Measurements from ENCODE around the gene ATP6V0D1. TPM values are rescaled to one million over a fixed set of nuclear protein-coding genes. Genes with fewer than 3 reads are reported as not detected.

Gene ATP6V0D1
- total and polyA plus RNA-seq, 9 donors: 32.5 to 113 (median 63.0) TPM

- no peak for DNase-seq
- Histone ChIP-seq H3K9me3 (no peaks in the 10 kb centered on the region), H3K36me3 (no peaks in the 10 kb centered on the region), H3K4me1 (ENCODE audit: insufficient read depth) (no peaks in the 10 kb centered on the region), H3K4me3 (no peak overlapping the region), H3K27me3 (no peaks in the 10 kb centered on the region), H3K27ac (no peak overlapping the region)
- TF ChIP-seq POLR2A (IDR thresholded peaks at IDR 0.05) (no peak), EP300 (IDR thresholded peaks at IDR 0.05) (no peak), CTCF (IDR thresholded peaks at IDR 0.05) (no peak)
- intact Hi-C loops (cut with DNase I): no loop called here
- 82 to 90% (median 88%) methylated on average over 4 of the region's 4 CpGs for WGBS, 3 donors
These were observed 28.1 kb upstream of the ATP6V0D1 start for GRCh38 chr16:67509016-67509415.

- Histone ChIP-seq H3K27ac (no peak overlapping the region), H3K27me3 (no peaks in the 10 kb centered on the region), H3K9me3 (no peaks in the 10 kb centered on the region), H3K36me3 (no peaks in the 10 kb centered on the region), H3K4me1 (ENCODE audit: insufficient read depth) (no peaks in the 10 kb centered on the region), H3K4me3 (no peak overlapping the region)
- no peak for TF ChIP-seq POLR2A (IDR thresholded peaks at IDR 0.05)
- intact Hi-C loops (cut with DNase I): no loop called here
- no peak for DNase-seq
- 71 to 76% (median 75%) methylated on average over 8 of the region's 8 CpGs for WGBS, 3 donors
These were observed 25.5 kb upstream of the ATP6V0D1 start for GRCh38 chr16:67506468-67506867.

- intact Hi-C loops (cut with DNase I): no loop called here
- no peak overlapping the region for H3K27ac ChIP-seq
- no peaks in the 10 kb centered on the region for H3K27me3 ChIP-seq
- no peaks in the 10 kb centered on the region for H3K36me3 ChIP-seq
- H3K4me3 ChIP-seq: no peak overlapping the region
- DNase-seq: no peak
- H3K4me1 ChIP-seq (ENCODE audit: insufficient read depth): no peaks in the 10 kb centered on the region
- TF ChIP-seq POLR2A (IDR thresholded peaks at IDR 0.05) (no peak), CTCF (IDR thresholded peaks at IDR 0.05) (no peak), EP300 (IDR thresholded peaks at IDR 0.05) (no peak)
- no peaks in the 10 kb centered on the region for H3K9me3 ChIP-seq
- 68 to 78% (median 74%) methylated on average over 9 of the region's 9 CpGs for WGBS, 3 donors
These were observed 23.4 kb upstream of the ATP6V0D1 start for GRCh38 chr16:67504031-67505021.

GRCh38 chr16:67499106-67499505, 18.1 kb upstream of the ATP6V0D1 start:
- intact Hi-C loops (cut with DNase I): no loop called here
- WGBS, 3 donors: 27 to 34% (median 32%) methylated on average over 4 of the region's 4 CpGs
- TF ChIP-seq POLR2A (IDR thresholded peaks at IDR 0.05) (no peak), CTCF (IDR thresholded peaks at IDR 0.05) (no peak), EP300 (IDR thresholded peaks at IDR 0.05) (no peak)
- Histone ChIP-seq H3K4me3 (no peak overlapping the region), H3K27me3 (no peaks in the 10 kb centered on the region), H3K4me1 (ENCODE audit: insufficient read depth) (no peaks in the 10 kb centered on the region), H3K27ac (no peak overlapping the region), H3K9me3 (no peaks in the 10 kb centered on the region), H3K36me3 (no peaks in the 10 kb centered on the region)
- DNase-seq: peak in 2 of 5 donors; percentile 43 to 47
